Fibroblast of skin of right quadriceps (primary cell): Measurements from ENCODE around the gene ABHD17A.

ENCODE experiments used
- DNase-seq: peaks from one replicate; pipeline ENCODE4 v3.0.0-alpha.2; 2013

The ABHD17A gene

DNA sequence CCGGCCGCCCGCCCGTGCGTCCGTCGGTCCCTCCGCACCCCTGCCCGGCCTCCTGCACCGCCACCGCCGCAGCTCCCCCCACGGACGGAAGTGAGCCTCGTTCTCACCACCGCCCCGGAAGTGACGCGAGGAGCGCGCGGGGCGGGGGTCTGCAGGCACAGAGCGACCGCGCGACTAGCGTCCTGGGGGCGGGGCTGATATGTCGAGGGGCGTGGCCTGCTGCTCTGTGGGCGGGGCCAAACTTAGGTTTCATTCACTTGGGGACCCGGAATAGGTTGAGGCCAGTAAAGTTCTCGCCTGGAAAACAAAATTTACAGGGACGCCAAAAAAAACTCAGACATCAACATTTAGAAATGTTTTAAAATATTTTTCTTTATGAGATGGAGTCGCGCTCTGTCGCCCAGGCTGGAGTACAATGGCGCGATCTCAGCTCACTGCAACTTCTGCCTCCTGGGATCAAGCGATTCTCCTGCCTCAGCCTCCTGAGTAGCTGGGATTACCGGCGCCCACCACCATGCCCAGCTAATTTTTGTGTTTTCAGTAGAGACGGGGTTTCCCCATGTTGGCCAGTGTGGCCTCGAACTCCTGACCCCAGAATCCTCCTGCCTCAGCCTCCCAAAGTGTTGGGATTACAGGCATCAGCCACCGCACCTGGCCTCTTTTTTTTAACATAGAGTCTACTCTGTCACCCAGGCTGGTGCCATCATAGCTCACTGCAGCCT lies at the start of gene ABHD17A:
Gene ABHD17A (minus strand): TSS at position 99 of the 722 bp plus-strand sequence. CDS start 3,930 bp downstream, outside the sequence.
- DNase-seq, result peak; percentile 92

GRCh38 chr19:1933942-1934341 lies 48.6 kb upstream of the ABHD17A start:
- DNase-seq, result no peak

DNA sequence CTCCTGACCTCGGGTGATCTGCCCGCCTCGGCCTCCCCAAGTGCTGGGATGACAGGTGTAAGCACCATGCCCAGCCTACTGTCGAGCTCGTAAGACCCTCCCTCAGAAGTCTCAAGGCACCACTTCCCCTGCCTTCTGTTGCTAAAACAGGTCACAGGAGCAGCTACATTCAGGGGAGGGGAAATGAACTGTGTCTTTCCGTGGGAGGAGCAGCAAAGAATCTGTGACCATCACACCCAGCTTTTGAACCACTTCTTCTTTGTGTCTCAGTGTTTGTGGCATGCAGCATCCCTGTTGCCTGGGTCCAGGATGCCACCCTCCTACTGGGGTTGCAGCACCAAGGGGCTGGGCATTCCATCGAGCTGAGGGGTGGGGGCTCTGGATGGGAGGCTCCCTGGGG lies 47.9 kb upstream of the ABHD17A start:
- DNase-seq, result no peak

DNA sequence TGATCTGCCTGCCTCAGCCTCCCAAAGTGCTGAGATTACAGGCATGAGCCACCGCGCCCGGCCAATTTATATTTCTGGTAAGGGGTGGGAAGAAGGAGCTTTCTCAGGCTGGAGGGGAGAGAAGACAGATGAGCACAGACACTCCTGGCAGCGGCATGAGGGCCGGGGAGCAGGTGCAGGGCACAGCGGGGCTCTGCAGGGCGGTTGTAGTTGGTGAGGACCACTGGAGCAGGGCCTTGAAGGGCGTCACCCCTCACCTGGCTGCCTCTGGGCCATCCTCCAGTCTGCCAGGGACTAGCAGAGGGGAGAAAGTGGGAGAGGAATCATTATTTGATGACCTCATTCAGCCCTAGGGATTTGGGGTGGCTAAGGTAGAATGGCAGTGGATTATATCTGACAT lies 47.1 kb upstream of the ABHD17A start:
- no peak for DNase-seq

DNA sequence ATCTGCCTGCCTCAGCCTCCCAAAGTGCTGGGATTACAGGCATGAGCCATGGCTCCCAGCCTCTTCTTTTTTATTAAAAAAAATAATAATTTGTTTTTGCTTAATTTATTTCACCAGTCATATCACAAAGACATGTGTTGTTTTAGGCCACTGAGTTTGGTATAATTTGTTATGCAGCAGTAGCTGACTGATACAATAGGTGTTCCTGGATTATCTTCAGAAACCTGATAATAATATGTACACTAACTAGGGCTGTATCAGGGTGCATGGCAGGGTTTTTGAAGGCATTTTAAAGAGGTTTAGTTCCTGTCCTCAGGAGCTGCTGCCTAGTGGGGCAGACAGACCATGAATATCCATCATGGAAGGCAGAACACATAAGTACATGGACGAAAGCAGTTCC lies 46.1 kb upstream of the ABHD17A start:
- DNase-seq, result no peak

DNA sequence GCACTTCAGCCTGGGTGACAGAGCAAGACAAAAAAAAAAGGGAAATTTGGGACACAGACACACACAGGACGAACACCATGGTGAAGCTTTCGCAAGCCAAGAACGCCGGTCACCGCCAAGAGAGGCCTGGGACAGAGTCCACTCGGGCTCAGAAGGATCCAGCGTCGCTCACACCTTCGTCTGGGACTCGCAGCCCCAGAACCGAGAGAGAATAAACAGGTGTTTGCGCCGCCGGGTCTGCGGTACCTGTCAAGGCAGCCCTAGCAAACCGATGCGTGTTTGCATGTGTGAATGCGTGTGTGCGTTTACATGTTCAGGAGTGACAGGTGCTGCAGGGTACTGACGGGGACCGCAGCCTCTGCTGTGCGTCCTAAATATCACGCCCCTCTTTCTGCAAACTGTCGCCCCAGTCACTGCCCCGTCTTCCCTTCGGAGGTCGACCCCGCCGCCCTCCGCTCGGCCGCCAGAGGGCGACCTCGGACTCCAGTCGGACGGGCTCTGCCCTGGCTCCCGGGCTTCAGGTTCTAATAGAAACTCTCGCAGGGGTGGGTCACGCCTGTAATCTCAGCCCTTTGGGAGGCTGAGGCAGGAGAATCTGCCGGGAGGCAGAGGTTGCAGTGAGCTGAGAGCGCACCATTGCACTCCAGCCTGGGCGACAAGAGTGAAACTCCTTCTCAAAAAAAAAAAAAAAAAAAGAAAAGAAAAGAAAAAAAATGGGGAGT lies 43.9 kb upstream of the ABHD17A start:
- peak; percentile 58 for DNase-seq

DNA sequence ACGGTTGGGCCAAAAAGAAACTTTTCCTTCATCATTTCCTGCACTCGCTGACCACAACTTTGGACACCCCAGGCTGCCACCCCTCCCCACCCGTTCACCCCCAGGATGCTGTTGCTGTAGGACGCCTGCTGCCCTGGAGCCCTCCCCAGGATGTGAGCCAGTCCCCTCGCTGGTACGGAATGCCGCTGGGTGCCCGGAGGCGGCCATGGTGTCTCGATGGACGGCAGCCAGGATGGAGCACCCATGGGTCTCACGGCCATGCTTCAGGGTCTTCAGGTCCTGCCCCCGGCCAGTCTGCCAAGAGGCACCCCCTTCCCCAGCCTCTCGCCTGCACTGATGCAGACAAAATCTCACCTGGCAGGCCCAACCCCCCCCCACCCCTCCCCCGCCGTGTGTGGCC lies 40.2 kb upstream of the ABHD17A start:
- DNase-seq, result no peak

GRCh38 chr19:1924320-1924961 lies 39.1 kb upstream of the ABHD17A start:
- DNase-seq, result no peak

- DNase-seq, result no peak
Observed at GRCh38 chr19:1923319-1923718, 38.0 kb upstream of the ABHD17A start.

- DNase-seq, result no peak
Observed at GRCh38 chr19:1922803-1923202, 37.5 kb upstream of the ABHD17A start.

GRCh38 chr19:1921825-1922224 lies 36.5 kb upstream of the ABHD17A start:
- no peak for DNase-seq

DNA sequence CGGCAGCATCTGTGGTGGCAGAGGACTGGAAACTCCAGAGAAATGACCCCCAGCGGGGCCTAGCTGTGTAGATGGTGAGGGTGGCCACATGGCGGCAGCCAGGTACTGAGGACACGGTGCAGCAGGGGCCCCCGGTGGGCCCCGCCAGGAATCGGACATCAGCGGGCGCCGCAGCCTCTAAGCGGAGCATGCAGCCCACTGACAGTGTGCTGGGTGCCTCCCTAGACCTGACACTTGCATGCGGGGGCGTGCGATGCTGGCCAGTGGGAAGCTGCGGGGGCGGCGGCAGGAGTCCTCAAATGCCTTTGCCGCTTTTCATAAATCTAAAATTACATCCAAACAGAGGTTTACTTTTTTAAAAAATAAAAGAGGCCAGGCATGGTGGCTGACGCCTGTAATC lies 36.0 kb upstream of the ABHD17A start:
- no peak for DNase-seq

DNA sequence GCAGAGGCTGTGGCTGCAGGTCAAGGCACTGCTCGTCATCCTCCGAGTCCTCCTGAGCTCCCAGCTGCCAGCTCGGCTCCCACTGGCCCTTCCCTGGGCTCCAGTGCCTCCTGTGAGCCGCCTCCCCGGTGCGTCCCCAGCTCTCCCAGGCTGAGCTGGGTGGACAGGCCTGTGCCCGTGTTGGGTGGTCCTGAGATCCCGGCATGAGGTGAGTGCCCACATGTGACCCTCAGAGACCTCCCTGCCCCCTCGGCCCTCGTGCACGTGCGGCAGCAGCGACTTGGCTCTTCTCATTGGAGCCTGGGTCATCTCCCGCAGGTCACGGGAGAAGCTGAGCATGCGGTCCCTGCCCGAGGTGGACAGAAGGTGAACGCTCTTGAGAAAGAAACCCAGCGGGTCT lies 35.3 kb upstream of the ABHD17A start:
- DNase-seq, result no peak

GRCh38 chr19:1918975-1919374 lies 33.7 kb upstream of the ABHD17A start:
- DNase-seq, result no peak

DNA sequence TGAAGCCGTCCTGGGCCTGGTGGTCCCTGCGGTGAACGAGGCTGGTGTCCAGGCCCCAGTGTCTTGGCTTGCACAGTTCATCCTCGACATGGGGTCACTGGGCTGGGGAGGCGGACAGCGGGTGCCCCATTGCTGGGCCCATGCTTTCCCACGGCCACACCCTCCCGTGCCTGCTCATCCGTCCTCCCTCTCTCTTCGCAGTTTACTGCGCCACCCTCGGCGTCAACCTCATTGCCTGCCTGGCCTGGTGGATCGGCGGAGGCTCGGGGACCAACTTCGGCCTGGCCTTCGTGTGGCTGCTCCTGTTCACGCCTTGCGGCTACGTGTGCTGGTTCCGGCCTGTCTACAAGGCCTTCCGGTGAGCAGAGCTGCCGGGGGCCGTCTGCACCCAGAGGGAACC lies 32.6 kb upstream of the ABHD17A start:
- DNase-seq, result no peak

GRCh38 chr19:1917146-1917545 lies 31.9 kb upstream of the ABHD17A start:
- DNase-seq, result no peak

DNA sequence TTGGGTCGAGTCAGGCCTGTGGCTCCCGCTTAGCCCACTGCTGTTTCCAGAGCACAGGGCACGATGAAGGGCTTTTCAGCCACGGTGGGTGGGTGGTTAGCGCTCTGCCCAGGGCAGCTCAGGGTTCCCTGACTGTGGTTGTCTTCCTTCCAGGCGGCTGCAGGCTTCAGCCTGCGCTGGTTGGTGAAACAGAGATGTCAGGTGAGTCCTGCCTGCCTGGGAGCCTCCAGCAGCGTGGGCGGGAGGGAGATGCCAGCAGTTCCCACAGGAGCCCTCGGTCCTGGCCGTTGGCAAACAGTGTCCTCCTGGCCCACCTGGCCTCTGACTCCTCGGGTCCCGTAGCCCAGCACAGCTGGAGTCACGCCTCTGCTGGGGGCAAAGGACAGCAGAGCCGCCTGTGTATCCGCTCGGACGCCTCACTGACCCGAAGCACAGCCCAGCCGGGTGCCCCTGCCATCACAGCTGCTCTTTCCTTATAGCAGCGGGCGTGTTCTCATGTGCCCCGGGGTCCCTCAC lies 29.6 kb upstream of the ABHD17A start:
- DNase-seq, result no peak

GRCh38 chr19:1913781-1914577 lies 28.7 kb upstream of the ABHD17A start:
- DNase-seq, result no peak

DNA sequence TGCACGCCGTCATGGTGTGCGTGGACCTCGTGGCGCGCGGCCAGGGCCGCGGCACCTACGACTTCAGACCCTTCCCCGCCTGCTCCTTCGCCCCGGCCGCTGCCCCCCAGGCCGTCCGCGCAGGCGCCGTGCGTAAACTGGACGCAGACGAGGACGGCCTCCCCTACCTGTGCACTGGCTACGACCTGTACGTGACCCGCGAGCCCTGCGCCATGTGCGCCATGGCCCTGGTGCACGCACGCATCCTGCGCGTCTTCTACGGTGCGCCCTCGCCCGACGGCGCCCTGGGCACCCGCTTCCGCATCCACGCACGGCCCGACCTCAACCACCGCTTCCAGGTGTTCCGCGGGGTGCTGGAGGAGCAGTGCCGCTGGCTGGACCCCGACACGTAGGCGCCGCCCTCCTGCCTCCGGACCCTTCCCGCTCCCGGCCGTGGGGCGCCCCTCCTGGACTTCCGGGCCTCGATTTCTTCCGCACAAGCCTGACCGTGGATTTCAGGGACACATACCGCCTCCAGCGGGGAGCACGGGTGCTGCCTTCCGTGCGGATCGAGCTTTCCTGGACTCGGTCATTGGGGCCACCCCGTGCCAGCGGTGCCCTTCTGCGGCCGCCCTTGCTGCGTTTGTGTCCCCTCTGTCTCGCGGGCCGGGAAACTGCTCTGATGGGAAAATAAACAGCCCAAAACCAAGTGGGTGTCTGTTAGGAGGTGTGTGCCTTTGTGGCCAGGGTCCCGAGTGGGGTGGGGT lies 27.6 kb upstream of the ABHD17A start:
- no peak for DNase-seq

- no peak for DNase-seq
Observed at GRCh38 chr19:1911995-1912394, 26.7 kb upstream of the ABHD17A start.

DNA sequence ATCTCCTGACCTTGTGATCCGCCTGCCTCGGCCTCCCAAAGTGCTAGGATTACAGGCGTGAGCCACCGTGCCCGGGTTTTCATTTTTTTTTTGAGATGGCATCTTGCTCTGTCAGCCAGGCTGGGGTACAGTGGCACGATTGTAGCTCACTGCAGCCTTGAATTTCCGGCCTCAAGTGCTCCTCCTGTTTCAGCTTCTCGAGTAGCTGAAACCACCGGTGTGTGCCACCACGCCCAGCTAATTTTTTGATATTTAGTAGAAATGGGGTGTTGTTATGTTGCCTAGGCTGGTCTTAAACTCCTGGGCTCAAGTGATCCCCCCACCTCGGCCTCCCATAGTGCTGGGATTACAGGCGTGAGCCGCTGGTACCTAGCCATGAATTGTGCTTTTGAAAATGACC lies 25.8 kb upstream of the ABHD17A start:
- DNase-seq, result no peak

GRCh38 chr19:1910177-1910576 lies 24.9 kb upstream of the ABHD17A start:
- DNase-seq, result no peak
